Sigmoid colon (tissue), 3 donors: ENCODE data around the gene MAPKBP1.

Experiments
- POLR2A ChIP-seq, 2 donors: fragments of 450-650 bp; IDR thresholded peaks; one replicate each; pipeline ENCODE4 v1.6.1; 2016; ENCODE audit warnings: antibody characterized with exemption in 2 of 2, mild to moderate bottlenecking in 2 of 2, moderate library complexity in 2 of 2
- TF ChIP-seq, protein P1 (sequence below), 4 experiments: fragments of 450-650 bp in 3 of 4; fragments of 200-600 bp in 1 of 4; IDR thresholded peaks; one replicate each; pipeline ENCODE4 v1.5.1; 2016 to 2019; ENCODE audit warnings: antibody characterized with exemption in 4 of 4, mild to moderate bottlenecking in 3 of 4, moderate library complexity in 2 of 4

DNA sequence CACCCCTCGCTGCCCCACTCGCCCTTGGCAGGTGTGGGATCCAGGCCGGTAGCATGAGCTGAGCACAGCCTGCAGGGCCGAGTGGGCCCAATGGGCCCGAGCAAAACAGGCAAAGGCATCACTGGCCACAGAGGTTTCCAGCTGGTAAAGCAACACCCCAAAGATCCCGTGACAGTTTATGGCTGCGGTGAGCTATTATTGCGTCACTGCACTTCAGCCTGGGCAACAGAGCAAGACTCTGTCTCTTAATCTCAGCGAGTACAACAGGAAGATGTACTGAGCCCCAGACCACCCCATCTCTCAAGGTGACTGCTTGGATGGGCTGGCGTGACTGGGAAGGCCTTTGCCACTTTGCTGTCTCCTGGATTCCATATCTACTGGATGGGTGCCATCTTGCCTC, 57.9 kb downstream of the MAPKBP1 start:
- TF ChIP-seq, protein P1, sequence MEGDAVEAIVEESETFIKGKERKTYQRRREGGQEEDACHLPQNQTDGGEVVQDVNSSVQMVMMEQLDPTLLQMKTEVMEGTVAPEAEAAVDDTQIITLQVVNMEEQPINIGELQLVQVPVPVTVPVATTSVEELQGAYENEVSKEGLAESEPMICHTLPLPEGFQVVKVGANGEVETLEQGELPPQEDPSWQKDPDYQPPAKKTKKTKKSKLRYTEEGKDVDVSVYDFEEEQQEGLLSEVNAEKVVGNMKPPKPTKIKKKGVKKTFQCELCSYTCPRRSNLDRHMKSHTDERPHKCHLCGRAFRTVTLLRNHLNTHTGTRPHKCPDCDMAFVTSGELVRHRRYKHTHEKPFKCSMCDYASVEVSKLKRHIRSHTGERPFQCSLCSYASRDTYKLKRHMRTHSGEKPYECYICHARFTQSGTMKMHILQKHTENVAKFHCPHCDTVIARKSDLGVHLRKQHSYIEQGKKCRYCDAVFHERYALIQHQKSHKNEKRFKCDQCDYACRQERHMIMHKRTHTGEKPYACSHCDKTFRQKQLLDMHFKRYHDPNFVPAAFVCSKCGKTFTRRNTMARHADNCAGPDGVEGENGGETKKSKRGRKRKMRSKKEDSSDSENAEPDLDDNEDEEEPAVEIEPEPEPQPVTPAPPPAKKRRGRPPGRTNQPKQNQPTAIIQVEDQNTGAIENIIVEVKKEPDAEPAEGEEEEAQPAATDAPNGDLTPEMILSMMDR (IDR thresholded peaks at IDR 0.05), result no peak
- no peak for TF ChIP-seq POLR2A (IDR thresholded peaks at IDR 0.05)
